Gastroesophageal sphincter (tissue), 3 donors: ENCODE measurements around the gene CFTR.

Experiments
- POLR2A ChIP-seq, 2 donors: fragments of 450-650 bp; IDR thresholded peaks; one replicate each; pipeline ENCODE4 v1.6.1; 2017; ENCODE audit warnings: antibody characterized with exemption in 2 of 2, mild to moderate bottlenecking in 2 of 2, moderate library complexity in 1 of 2
- POLR2AphosphoS5 ChIP-seq: sonication (generic); formaldehyde crosslinking; IDR thresholded peaks from one replicate; pipeline ENCODE4 v1.6.1; 2017; ENCODE audit warnings: antibody characterized with exemption
- TF ChIP-seq, protein P1 (sequence below), 4 experiments: fragments of 200-600 bp in 2 of 4; fragments of 450-650 bp in 2 of 4; sonication (generic) in 1 of 4; IDR thresholded peaks; one replicate each; pipeline ENCODE4 v1.5.1; 2017 to 2019; ENCODE audit warnings: antibody characterized with exemption in 4 of 4, mild to moderate bottlenecking in 2 of 4, moderate library complexity in 2 of 4

DNA sequence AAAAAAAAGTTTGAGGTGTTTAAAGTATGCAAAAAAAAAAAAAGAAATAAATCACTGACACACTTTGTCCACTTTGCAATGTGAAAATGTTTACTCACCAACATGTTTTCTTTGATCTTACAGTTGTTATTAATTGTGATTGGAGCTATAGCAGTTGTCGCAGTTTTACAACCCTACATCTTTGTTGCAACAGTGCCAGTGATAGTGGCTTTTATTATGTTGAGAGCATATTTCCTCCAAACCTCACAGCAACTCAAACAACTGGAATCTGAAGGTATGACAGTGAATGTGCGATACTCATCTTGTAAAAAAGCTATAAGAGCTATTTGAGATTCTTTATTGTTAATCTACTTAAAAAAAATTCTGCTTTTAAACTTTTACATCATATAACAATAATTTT is 130.6 kb downstream of the CFTR start:
- TF ChIP-seq, protein P1, sequence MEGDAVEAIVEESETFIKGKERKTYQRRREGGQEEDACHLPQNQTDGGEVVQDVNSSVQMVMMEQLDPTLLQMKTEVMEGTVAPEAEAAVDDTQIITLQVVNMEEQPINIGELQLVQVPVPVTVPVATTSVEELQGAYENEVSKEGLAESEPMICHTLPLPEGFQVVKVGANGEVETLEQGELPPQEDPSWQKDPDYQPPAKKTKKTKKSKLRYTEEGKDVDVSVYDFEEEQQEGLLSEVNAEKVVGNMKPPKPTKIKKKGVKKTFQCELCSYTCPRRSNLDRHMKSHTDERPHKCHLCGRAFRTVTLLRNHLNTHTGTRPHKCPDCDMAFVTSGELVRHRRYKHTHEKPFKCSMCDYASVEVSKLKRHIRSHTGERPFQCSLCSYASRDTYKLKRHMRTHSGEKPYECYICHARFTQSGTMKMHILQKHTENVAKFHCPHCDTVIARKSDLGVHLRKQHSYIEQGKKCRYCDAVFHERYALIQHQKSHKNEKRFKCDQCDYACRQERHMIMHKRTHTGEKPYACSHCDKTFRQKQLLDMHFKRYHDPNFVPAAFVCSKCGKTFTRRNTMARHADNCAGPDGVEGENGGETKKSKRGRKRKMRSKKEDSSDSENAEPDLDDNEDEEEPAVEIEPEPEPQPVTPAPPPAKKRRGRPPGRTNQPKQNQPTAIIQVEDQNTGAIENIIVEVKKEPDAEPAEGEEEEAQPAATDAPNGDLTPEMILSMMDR (IDR thresholded peaks at IDR 0.05) = no peak
- no peak for TF ChIP-seq POLR2A (IDR thresholded peaks at IDR 0.05)
- no peak for TF ChIP-seq POLR2AphosphoS5
